ENCODE data around the gene ZBTB17. TPM values are rescaled to one million over a fixed set of nuclear protein-coding genes. Genes with fewer than 3 reads are reported as not detected.

Gene ZBTB17
- total and polyA plus RNA-seq, 2 experiments from 2014 or later, result 21.9 to 26.6 TPM

GRCh38 chr1:16010837-16011236, 34.9 kb upstream of the ZBTB17 start:
- Histone ChIP-seq H2AFZ (no peak overlapping the region), H3K79me2 (replicated peaks; ENCODE audit: insufficient read depth) (no peaks in the 10 kb centered on the region), H3K4me3 (no peak overlapping the region), H3K27me3 (ENCODE audit: insufficient read depth) (no peaks in the 10 kb centered on the region), H3K4me2 (no peak overlapping the region), H3F3A (replicated peaks; ENCODE audit: low read depth) (peaks cover 6% of the 10 kb centered on the region; the same call in 1 of the 2 replicates), H4K20me1 (replicated peaks; ENCODE audit: insufficient read depth) (no peaks in the 10 kb centered on the region), H3K27ac (ENCODE audit: low read depth) (no peak overlapping the region), H3K36me3 (ENCODE audit: insufficient read depth) (no peaks in the 10 kb centered on the region), H3K4me1 (ENCODE audit: insufficient read depth) (peaks cover 19% of the 10 kb centered on the region), H3K9me2 (ENCODE audit: insufficient read depth) (no peaks in the 10 kb centered on the region)
- no peak overlapping the region for H3K4me3 Mint-ChIP-seq
- H3K27me3 Mint-ChIP-seq (ENCODE audit: insufficient read depth, low read depth, poor library complexity), result peaks cover 16% of the 10 kb centered on the region
- H3K9me3 Mint-ChIP-seq, result no peaks in the 10 kb centered on the region
- DNase-seq (ENCODE audit: low spot score) (no peak), ATAC-seq (no peak)
- H3K36me3 Mint-ChIP-seq (ENCODE audit: low read depth), result no peaks in the 10 kb centered on the region
- no peak overlapping the region for H3K27ac Mint-ChIP-seq
- TF ChIP-seq REST (IDR thresholded peaks at IDR 0.05; ENCODE audit: unreplicated experiment) (no peak), ZNF114 (CRISPR knock-in tag; IDR thresholded peaks at IDR 0.05) (no peak), CTCF (conservative IDR thresholded peaks at IDR 0.05; ENCODE audit: low read depth in 2 of 2) (no peak), EZH2 (IDR thresholded peaks at IDR 0.05; ENCODE audit: low read depth, unreplicated experiment) (no peak), POLR2AphosphoS5 (IDR thresholded peaks at IDR 0.05; ENCODE audit: low read depth) (no peak), EZH2phosphoT487 (IDR thresholded peaks at IDR 0.05; ENCODE audit: unreplicated experiment) (no peak), CREB1 (CRISPR knock-in tag; IDR thresholded peaks at IDR 0.05; ENCODE audit: low read depth) (no peak), ETS1 (IDR thresholded peaks at IDR 0.05) (no peak), NANOG (IDR thresholded peaks at IDR 0.05; ENCODE audit: borderline replicate concordance) (no peak), STAT1 (IDR thresholded peaks at IDR 0.05; ENCODE audit: unreplicated experiment) (no peak), JUNB (IDR thresholded peaks at IDR 0.05; ENCODE audit: unreplicated experiment) (no peak), ZNF331 (CRISPR knock-in tag; IDR thresholded peaks at IDR 0.05; ENCODE audit: low read depth) (no peak), ZNF462 (CRISPR knock-in tag; IDR thresholded peaks at IDR 0.05) (no peak)
- H3K4me1 Mint-ChIP-seq, result peaks cover 39% of the 10 kb centered on the region

All from GM23338 (cell line).